GM12864 (cell line): ENCODE data around the gene RPSA.
"Not testable (repeated sequence)": the region's sequence is repeated elsewhere in the genome, so short reads cannot be mapped to it uniquely, and the experiment has no call there.

Experiments
- DNase-seq: peaks from one replicate; pipeline ENCODE4 v3.0.0-alpha.2; 2011; ENCODE audit warnings: low read depth
- H3K4me3 ChIP-seq: 2 replicates; pipeline ENCODE4 v1.5.1; 2011; ENCODE audit warnings: mild to moderate bottlenecking, low read depth, low read length, control low read depth
- CTCF ChIP-seq: IDR thresholded peaks from 2 replicates; pipeline ENCODE4 v1.5.1; 2011; ENCODE audit warnings: low read depth, mild to moderate bottlenecking, moderate library complexity, low read length, control low read depth, inconsistent platforms; ENCODE audit errors: missing control alignments

RPSA gene

GRCh38 chr3:39406368-39407258 is at the start of gene RPSA:
Gene RPSA, plus strand, starts transcription at chr3:39406720. Its CDS starts 934 bp downstream, at chr3:39407654.
- H3K4me3 ChIP-seq, result peak within 1 kb of the TSS; percentile 97
- peak; percentile 97 for DNase-seq
- TF ChIP-seq CTCF, result peak; percentile 46

- no peak for DNase-seq
- TF ChIP-seq CTCF, result no peak
- no peak overlapping the region for H3K4me3 ChIP-seq
Measured at GRCh38 chr3:39358333-39358732, 48.2 kb upstream of the RPSA start.

- no peak for TF ChIP-seq CTCF
- no peak overlapping the region for H3K4me3 ChIP-seq
Measured at GRCh38 chr3:39361252-39361927, 45.1 kb upstream of the RPSA start.

GRCh38 chr3:39362192-39362591 is 44.3 kb upstream of the RPSA start:
- DNase-seq, result no peak
- H3K4me3 ChIP-seq, result no peak overlapping the region
- TF ChIP-seq CTCF, result no peak

More at GRCh38 chr3:39361252-39361927, 45.1 kb upstream of the RPSA start:
- DNase-seq, result no peak

GRCh38 chr3:39362812-39363211 is 43.7 kb upstream of the RPSA start:
- no peak overlapping the region for H3K4me3 ChIP-seq
- no peak for TF ChIP-seq CTCF
- DNase-seq, result no peak

GRCh38 chr3:39370450-39370849 is 36.1 kb upstream of the RPSA start:
- DNase-seq, H3K4me3 ChIP-seq: not testable (repeated sequence)

GRCh38 chr3:39372833-39373232 is 33.7 kb upstream of the RPSA start:
- H3K4me3 ChIP-seq, result no peak overlapping the region
- no peak for TF ChIP-seq CTCF
- DNase-seq, result no peak
